HEK293 (cell line): Measurements from ENCODE around the gene RELCH.

Experiments used
- CTCF ChIA-PET: fragments of 350-600 bp; formaldehyde crosslinking; extraction: SDS; loops from one replicate; lab custom pipeline; 2021; ENCODE audit warnings: antibody characterized with exemption; lab: Yijun Ruan, JAX
- POLR2A ChIA-PET: fragments of 300-600 bp; formaldehyde crosslinking; extraction: SDS; loops from one replicate; lab custom pipeline; 2020; ENCODE audit warnings: antibody characterized with exemption, inconsistent platforms; lab: Yijun Ruan, JAX
- H3K27ac ChIP-seq: fragments of 200-500 bp; sonication (Bioruptor generic); 2 replicates; pipeline ENCODE4 v1.5.1; 2014; ENCODE audit warnings: low read depth, low read length, control low read depth, inconsistent platforms; ENCODE audit errors: extremely low read depth
- H3K36me3 ChIP-seq, 2 experiments: fragments of 200-500 bp in 1 of 2; sonication (Bioruptor generic) in 1 of 2; 1 replicate in 1 of 2; 2 replicates in 1 of 2; pipeline ENCODE4 v1.5.1; 2014 to 2017; ENCODE audit warnings: inconsistent platforms in 2 of 2, low read length in 2 of 2; ENCODE audit not compliant: control insufficient read depth in 2 of 2, insufficient read depth in 1 of 2
- H3K4me1 ChIP-seq: fragments of 200-500 bp; sonication (Bioruptor generic); 2 replicates; pipeline ENCODE4 v1.5.1; 2014; ENCODE audit warnings: mild to moderate bottlenecking, low read length, inconsistent platforms; ENCODE audit not compliant: control insufficient read depth, insufficient read depth
- H3K4me3 ChIP-seq: 2 replicates; pipeline ENCODE4 v1.5.1; 2011; ENCODE audit warnings: low read depth, mild to moderate bottlenecking, control low read depth, low read length, moderate library complexity
- H3K9me3 ChIP-seq: fragments of 200-500 bp; sonication (Bioruptor generic); 2 replicates; pipeline ENCODE4 v1.5.1; 2014; ENCODE audit warnings: low read depth, low read length, inconsistent platforms; ENCODE audit not compliant: control insufficient read depth, insufficient read depth
- KLF10 ChIP-seq: fragments of 450-650 bp; IDR thresholded peaks from 2 replicates; pipeline ENCODE4 v1.5.1; 2018; ENCODE audit warnings: missing biosample characterization, mild to moderate bottlenecking, missing genetic modification characterization
- KLF8 ChIP-seq: fragments of 450-650 bp; formaldehyde crosslinking; IDR thresholded peaks from 2 replicates; pipeline ENCODE4 v1.5.1; 2016; ENCODE audit warnings: missing biosample characterization, missing genetic modification characterization
- SP2 ChIP-seq: fragments of 450-650 bp; formaldehyde crosslinking; IDR thresholded peaks from 2 replicates; pipeline ENCODE4 v1.5.1; 2016; ENCODE audit warnings: missing biosample characterization, missing genetic modification characterization
- YY1 ChIP-seq: fragments of 450-650 bp; formaldehyde crosslinking; IDR thresholded peaks from 2 replicates; pipeline ENCODE4 v1.5.1; 2018; ENCODE audit warnings: missing biosample characterization, missing genetic modification characterization
- ZBTB17 ChIP-seq: fragments of 450-650 bp; formaldehyde crosslinking; IDR thresholded peaks from 2 replicates; pipeline ENCODE4 v1.5.1; 2016; ENCODE audit warnings: missing biosample characterization, missing genetic modification characterization
- ZBTB48 ChIP-seq: fragments of 450-650 bp; formaldehyde crosslinking; IDR thresholded peaks from 2 replicates; pipeline ENCODE4 v1.5.1; 2016; ENCODE audit warnings: missing biosample characterization, missing genetic modification characterization
- ZBTB7A ChIP-seq: fragments of 450-650 bp; formaldehyde crosslinking; IDR thresholded peaks from 2 replicates; pipeline ENCODE4 v1.5.1; 2016; ENCODE audit warnings: low read depth, missing biosample characterization, missing genetic modification characterization
- ZEB2 ChIP-seq: fragments of 450-650 bp; formaldehyde crosslinking; IDR thresholded peaks from 2 replicates; pipeline ENCODE4 v1.5.1; 2016; ENCODE audit warnings: missing biosample characterization, missing genetic modification characterization
- ZNF10 ChIP-seq: fragments of 450-650 bp; formaldehyde crosslinking; IDR thresholded peaks from 2 replicates; pipeline ENCODE4 v1.5.1; 2017; ENCODE audit warnings: missing biosample characterization, missing genetic modification characterization
- ZNF146 ChIP-seq: fragments of 450-650 bp; formaldehyde crosslinking; IDR thresholded peaks from 2 replicates; pipeline ENCODE4 v1.5.1; 2016; ENCODE audit warnings: missing biosample characterization, missing genetic modification characterization
- ZNF155 ChIP-seq: fragments of 450-650 bp; formaldehyde crosslinking; IDR thresholded peaks from 2 replicates; pipeline ENCODE4 v1.5.1; 2016; ENCODE audit warnings: missing biosample characterization, missing genetic modification characterization
- ZNF174 ChIP-seq: fragments of 450-650 bp; formaldehyde crosslinking; IDR thresholded peaks from 2 replicates; pipeline ENCODE4 v1.5.0; 2017; ENCODE audit warnings: missing biosample characterization, mild to moderate bottlenecking, missing genetic modification characterization
- ZNF184 ChIP-seq: fragments of 450-650 bp; IDR thresholded peaks from 2 replicates; pipeline ENCODE4 v1.5.1; 2018; ENCODE audit warnings: missing biosample characterization, mild to moderate bottlenecking, missing genetic modification characterization
- ZNF19 ChIP-seq: fragments of 450-650 bp; formaldehyde crosslinking; IDR thresholded peaks from 2 replicates; pipeline ENCODE4; 2016; ENCODE audit warnings: missing biosample characterization, missing genetic modification characterization, low read depth
- ZNF341 ChIP-seq: fragments of 450-650 bp; formaldehyde crosslinking; IDR thresholded peaks from 2 replicates; pipeline ENCODE4; 2016; ENCODE audit warnings: low read depth, missing biosample characterization, missing genetic modification characterization
- ZNF354C ChIP-seq: fragments of 450-650 bp; formaldehyde crosslinking; IDR thresholded peaks from 2 replicates; pipeline ENCODE4 v1.5.1; 2016; ENCODE audit warnings: missing biosample characterization, missing genetic modification characterization, low read depth, borderline replicate concordance
- ZNF530 ChIP-seq: fragments of 450-650 bp; formaldehyde crosslinking; IDR thresholded peaks from 2 replicates; pipeline ENCODE4 v1.5.1; 2016; ENCODE audit warnings: low read depth, missing biosample characterization, missing genetic modification characterization
- ZNF558 ChIP-seq: fragments of 450-650 bp; formaldehyde crosslinking; IDR thresholded peaks from 2 replicates; pipeline ENCODE4 v1.5.1; 2016; ENCODE audit warnings: missing biosample characterization, missing genetic modification characterization
- ZNF600 ChIP-seq: fragments of 450-650 bp; formaldehyde crosslinking; IDR thresholded peaks from 2 replicates; pipeline ENCODE4 v1.5.1; 2016; ENCODE audit warnings: missing biosample characterization, missing genetic modification characterization
- ZNF660 ChIP-seq: fragments of 450-650 bp; IDR thresholded peaks from 2 replicates; pipeline ENCODE4 v1.5.1; 2018; ENCODE audit warnings: missing biosample characterization, mild to moderate bottlenecking, missing genetic modification characterization
- ZNF670 ChIP-seq: fragments of 450-650 bp; formaldehyde crosslinking; IDR thresholded peaks from 2 replicates; pipeline ENCODE4 v1.5.1; 2016; ENCODE audit warnings: missing biosample characterization, missing genetic modification characterization, low read depth
- TF ChIP-seq, protein P1 (sequence below): fragments of 450-650 bp; formaldehyde crosslinking; IDR thresholded peaks from 2 replicates; pipeline ENCODE4 v1.5.1; 2016; ENCODE audit warnings: missing biosample characterization, missing genetic modification characterization, low read depth
- TF ChIP-seq, protein P2 (sequence below): fragments of 450-650 bp; formaldehyde crosslinking; optimal IDR thresholded peaks from 2 replicates; pipeline ENCODE3; 2016; ENCODE audit warnings: missing biosample characterization, mild to moderate bottlenecking, missing genetic modification characterization
- TF ChIP-seq, protein P3 (sequence below): fragments of 450-650 bp; formaldehyde crosslinking; IDR thresholded peaks from 2 replicates; pipeline ENCODE4 v1.5.1; 2017; ENCODE audit warnings: missing biosample characterization, mild to moderate bottlenecking, missing genetic modification characterization, moderate library complexity
- TF ChIP-seq, protein P4 (sequence below): fragments of 450-650 bp; formaldehyde crosslinking; IDR thresholded peaks from 2 replicates; pipeline ENCODE4 v1.5.1; 2016; ENCODE audit warnings: missing biosample characterization, missing genetic modification characterization
- TF ChIP-seq, protein P5 (sequence below): fragments of 450-650 bp; formaldehyde crosslinking; conservative IDR thresholded peaks from 2 replicates; pipeline ENCODE4 v1.5.1; 2016; ENCODE audit warnings: low read depth, missing biosample characterization, missing genetic modification characterization
- TF ChIP-seq, protein P6 (sequence below): fragments of 450-650 bp; formaldehyde crosslinking; IDR thresholded peaks from 2 replicates; pipeline ENCODE4 v1.5.1; 2016; ENCODE audit warnings: missing biosample characterization, missing genetic modification characterization

RELCH gene

DNA sequence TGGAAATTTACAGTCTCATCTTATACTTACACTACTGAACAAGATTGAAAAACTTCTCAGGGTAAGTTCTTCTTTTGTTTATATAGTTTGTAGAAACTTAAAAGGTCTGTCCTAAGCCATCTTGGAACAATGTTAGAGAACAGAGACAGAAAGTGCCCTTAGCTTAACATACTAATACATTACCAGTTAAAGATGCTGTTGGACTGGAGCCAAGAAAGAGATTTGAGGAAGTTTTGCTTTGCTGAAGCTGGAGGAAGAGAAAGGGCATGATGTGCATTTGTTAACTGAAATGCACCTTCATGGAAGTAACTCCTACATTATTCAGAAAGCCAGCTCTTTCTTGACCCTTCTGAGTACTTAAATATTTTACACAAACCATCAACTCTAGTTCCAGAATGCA, 71.6 kb downstream of the RELCH start:
- POLR2A ChIA-PET, result interaction anchor here (1.7 kb wide), 1 partner anchor 72 kb away, joined by 5 read pairs; the partner anchor contains the start of genes PIGN and RELCH
- Histone ChIP-seq H3K9me3 (no peaks in the 10 kb centered on the region), H3K4me3 (no peak overlapping the region), H3K4me1 (no peaks in the 10 kb centered on the region), H3K27ac (no peak overlapping the region), H3K36me3 (peaks cover 54 to 58% of the 10 kb centered on the region in 2 experiments)
- CTCF ChIA-PET, result interaction anchor here (0.6 to 1.4 kb wide), 5 partner anchors 9 to 75 kb away, joined by 3 to 7 read pairs (median 6); no protein-coding TSS in a partner anchor
- no peak for TF ChIP-seq SP2
- no peak for TF ChIP-seq ZNF10 (tag by site-specific recombination)
- TF ChIP-seq ZNF660 (tag by site-specific recombination), result no peak
- TF ChIP-seq ZEB2 (tag by site-specific recombination), result no peak
- no peak for TF ChIP-seq ZNF174 (tag by site-specific recombination)
- TF ChIP-seq, protein P1, sequence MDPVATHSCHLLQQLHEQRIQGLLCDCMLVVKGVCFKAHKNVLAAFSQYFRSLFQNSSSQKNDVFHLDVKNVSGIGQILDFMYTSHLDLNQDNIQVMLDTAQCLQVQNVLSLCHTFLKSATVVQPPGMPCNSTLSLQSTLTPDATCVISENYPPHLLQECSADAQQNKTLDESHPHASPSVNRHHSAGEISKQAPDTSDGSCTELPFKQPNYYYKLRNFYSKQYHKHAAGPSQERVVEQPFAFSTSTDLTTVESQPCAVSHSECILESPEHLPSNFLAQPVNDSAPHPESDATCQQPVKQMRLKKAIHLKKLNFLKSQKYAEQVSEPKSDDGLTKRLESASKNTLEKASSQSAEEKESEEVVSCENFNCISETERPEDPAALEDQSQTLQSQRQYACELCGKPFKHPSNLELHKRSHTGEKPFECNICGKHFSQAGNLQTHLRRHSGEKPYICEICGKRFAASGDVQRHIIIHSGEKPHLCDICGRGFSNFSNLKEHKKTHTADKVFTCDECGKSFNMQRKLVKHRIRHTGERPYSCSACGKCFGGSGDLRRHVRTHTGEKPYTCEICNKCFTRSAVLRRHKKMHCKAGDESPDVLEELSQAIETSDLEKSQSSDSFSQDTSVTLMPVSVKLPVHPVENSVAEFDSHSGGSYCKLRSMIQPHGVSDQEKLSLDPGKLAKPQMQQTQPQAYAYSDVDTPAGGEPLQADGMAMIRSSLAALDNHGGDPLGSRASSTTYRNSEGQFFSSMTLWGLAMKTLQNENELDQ (tag by site-specific recombination), result no peak
- no peak for TF ChIP-seq ZNF19
- no peak for TF ChIP-seq ZNF341
- TF ChIP-seq ZNF670, result no peak

DNA sequence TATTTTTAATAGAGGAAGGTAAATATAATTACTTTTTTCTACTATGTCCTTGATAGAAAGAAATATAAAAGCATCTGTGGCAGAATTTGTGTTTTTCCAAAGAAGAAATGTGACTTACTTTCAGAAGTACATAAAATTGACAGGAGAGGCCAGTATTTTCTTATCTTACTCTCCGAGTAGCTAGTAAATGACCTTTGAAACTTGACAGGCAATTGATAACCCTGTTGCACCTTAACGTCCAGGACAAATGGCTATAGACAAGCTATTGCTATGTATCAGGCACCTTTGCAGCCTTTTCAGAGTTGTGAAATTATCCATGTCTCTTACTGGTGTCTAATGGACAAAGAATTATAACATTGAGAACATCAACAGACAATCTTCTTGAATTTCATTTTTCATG, 75.0 kb downstream of the RELCH start:
- H3K36me3 ChIP-seq, result peaks cover 59 to 76% of the 10 kb centered on the region in 2 experiments
- H3K9me3 ChIP-seq, result no peaks in the 10 kb centered on the region
- H3K4me1 ChIP-seq, result no peaks in the 10 kb centered on the region
- no peak overlapping the region for H3K27ac ChIP-seq
- CTCF ChIA-PET, result interaction anchor here (0.6 to 1.5 kb wide), 3 partner anchors 12 to 14 kb away, joined by 3 read pairs; no protein-coding TSS in a partner anchor
- POLR2A ChIA-PET, result no interaction called here
- no peak overlapping the region for H3K4me3 ChIP-seq
- TF ChIP-seq, protein P2, sequence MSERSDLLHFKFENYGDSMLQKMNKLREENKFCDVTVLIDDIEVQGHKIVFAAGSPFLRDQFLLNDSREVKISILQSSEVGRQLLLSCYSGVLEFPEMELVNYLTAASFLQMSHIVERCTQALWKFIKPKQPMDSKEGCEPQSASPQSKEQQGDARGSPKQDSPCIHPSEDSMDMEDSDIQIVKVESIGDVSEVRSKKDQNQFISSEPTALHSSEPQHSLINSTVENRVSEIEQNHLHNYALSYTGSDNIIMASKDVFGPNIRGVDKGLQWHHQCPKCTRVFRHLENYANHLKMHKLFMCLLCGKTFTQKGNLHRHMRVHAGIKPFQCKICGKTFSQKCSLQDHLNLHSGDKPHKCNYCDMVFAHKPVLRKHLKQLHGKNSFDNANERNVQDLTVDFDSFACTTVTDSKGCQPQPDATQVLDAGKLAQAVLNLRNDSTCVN (tag by site-specific recombination), result no peak
- TF ChIP-seq KLF8 (tag by site-specific recombination), result no peak
- TF ChIP-seq ZBTB17, result no peak
- TF ChIP-seq ZNF558 (tag by site-specific recombination), result no peak
- TF ChIP-seq ZBTB48 (tag by site-specific recombination), result no peak
- TF ChIP-seq ZEB2 (tag by site-specific recombination), result no peak
- TF ChIP-seq, protein P3, sequence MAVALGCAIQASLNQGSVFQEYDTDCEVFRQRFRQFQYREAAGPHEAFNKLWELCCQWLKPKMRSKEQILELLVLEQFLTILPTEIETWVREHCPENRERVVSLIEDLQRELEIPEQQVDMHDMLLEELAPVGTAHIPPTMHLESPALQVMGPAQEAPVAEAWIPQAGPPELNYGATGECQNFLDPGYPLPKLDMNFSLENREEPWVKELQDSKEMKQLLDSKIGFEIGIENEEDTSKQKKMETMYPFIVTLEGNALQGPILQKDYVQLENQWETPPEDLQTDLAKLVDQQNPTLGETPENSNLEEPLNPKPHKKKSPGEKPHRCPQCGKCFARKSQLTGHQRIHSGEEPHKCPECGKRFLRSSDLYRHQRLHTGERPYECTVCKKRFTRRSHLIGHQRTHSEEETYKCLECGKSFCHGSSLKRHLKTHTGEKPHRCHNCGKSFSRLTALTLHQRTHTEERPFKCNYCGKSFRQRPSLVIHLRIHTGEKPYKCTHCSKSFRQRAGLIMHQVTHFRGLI (tag by site-specific recombination), result no peak
- no peak for TF ChIP-seq ZNF600 (tag by site-specific recombination)
- TF ChIP-seq ZBTB7A (tag by site-specific recombination), result no peak
- TF ChIP-seq, protein P4, sequence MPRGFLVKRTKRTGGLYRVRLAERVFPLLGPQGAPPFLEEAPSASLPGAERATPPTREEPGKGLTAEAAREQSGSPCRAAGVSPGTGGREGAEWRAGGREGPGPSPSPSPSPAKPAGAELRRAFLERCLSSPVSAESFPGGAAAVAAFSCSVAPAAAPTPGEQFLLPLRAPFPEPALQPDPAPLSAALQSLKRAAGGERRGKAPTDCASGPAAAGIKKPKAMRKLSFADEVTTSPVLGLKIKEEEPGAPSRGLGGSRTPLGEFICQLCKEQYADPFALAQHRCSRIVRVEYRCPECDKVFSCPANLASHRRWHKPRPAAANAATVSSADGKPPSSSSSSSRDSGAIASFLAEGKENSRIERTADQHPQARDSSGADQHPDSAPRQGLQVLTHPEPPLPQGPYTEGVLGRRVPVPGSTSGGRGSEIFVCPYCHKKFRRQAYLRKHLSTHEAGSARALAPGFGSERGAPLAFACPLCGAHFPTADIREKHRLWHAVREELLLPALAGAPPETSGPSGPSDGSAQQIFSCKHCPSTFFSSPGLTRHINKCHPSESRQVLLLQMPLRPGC, result no peak
- TF ChIP-seq ZNF146 (tag by site-specific recombination), result no peak
- no peak for TF ChIP-seq ZNF354C (tag by site-specific recombination)
- TF ChIP-seq YY1, result no peak
- TF ChIP-seq ZNF184, result no peak
- TF ChIP-seq, protein P5, sequence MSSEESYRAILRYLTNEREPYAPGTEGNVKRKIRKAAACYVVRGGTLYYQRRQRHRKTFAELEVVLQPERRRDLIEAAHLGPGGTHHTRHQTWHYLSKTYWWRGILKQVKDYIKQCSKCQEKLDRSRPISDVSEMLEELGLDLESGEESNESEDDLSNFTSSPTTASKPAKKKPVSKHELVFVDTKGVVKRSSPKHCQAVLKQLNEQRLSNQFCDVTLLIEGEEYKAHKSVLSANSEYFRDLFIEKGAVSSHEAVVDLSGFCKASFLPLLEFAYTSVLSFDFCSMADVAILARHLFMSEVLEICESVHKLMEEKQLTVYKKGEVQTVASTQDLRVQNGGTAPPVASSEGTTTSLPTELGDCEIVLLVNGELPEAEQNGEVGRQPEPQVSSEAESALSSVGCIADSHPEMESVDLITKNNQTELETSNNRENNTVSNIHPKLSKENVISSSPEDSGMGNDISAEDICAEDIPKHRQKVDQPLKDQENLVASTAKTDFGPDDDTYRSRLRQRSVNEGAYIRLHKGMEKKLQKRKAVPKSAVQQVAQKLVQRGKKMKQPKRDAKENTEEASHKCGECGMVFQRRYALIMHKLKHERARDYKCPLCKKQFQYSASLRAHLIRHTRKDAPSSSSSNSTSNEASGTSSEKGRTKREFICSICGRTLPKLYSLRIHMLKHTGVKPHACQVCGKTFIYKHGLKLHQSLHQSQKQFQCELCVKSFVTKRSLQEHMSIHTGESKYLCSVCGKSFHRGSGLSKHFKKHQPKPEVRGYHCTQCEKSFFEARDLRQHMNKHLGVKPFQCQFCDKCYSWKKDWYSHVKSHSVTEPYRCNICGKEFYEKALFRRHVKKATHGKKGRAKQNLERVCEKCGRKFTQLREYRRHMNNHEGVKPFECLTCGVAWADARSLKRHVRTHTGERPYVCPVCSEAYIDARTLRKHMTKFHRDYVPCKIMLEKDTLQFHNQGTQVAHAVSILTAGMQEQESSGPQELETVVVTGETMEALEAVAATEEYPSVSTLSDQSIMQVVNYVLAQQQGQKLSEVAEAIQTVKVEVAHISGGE (tag by site-specific recombination), result no peak
- TF ChIP-seq ZNF530 (tag by site-specific recombination), result no peak
- no peak for TF ChIP-seq KLF10 (tag by site-specific recombination)
- TF ChIP-seq, protein P6, sequence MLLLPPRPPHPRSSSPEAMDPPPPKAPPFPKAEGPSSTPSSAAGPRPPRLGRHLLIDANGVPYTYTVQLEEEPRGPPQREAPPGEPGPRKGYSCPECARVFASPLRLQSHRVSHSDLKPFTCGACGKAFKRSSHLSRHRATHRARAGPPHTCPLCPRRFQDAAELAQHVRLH (tag by site-specific recombination), result no peak
- TF ChIP-seq ZNF155 (tag by site-specific recombination), result no peak
